Subcutaneous adipose tissue (tissue), 4 donors: ENCODE results near the gene KRT12. TPM values are rescaled to one million over a fixed set of nuclear protein-coding genes. Genes with fewer than 3 reads are reported as not detected.

Source experiments
- total RNA-seq, 4 donors: library from RNA; depleted of rRNA; stranded (reverse); fragments of >200 nt; gene quantifications; one replicate each; pipeline ENCODE4 v1.1.0, GENCODE V29; 2016
- TF ChIP-seq, protein P1 (sequence below): fragments of 450-650 bp; IDR thresholded peaks from one replicate; pipeline ENCODE4 v1.5.1; 2016; ENCODE audit warnings: low read depth, mild to moderate bottlenecking, control low read depth, antibody characterized with exemption, moderate library complexity

KRT12 gene
- total RNA-seq, 4 donors from 2014 or later: 1.2 TPM; not detected in 3

DNA sequence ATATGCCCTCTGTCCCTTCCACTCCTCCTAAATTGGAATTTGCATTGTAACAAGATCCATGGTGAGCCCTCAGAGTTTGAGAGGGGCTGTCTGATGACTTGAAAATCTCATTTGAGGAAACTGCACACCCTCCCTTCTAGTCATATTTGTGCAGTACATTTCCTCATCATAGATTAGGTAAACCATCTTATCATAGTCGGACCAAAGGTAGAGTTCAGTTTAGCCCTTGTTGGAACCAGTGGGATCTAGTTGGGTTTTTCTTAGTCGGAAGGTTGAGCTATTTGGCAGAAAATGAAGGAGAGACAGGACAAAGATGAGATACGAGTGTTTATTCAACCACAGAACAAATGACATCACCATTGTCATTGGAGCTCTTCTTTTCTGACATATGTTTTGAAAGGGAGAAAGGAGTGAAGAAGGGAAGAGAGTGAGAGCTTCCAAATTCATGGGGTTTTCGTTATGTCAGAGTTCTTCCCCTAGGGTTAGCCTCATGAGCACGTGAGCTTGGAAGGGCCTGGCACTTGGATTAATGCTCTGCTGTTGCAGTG, 33.9 kb upstream of the KRT12 start:
- TF ChIP-seq, protein P1, sequence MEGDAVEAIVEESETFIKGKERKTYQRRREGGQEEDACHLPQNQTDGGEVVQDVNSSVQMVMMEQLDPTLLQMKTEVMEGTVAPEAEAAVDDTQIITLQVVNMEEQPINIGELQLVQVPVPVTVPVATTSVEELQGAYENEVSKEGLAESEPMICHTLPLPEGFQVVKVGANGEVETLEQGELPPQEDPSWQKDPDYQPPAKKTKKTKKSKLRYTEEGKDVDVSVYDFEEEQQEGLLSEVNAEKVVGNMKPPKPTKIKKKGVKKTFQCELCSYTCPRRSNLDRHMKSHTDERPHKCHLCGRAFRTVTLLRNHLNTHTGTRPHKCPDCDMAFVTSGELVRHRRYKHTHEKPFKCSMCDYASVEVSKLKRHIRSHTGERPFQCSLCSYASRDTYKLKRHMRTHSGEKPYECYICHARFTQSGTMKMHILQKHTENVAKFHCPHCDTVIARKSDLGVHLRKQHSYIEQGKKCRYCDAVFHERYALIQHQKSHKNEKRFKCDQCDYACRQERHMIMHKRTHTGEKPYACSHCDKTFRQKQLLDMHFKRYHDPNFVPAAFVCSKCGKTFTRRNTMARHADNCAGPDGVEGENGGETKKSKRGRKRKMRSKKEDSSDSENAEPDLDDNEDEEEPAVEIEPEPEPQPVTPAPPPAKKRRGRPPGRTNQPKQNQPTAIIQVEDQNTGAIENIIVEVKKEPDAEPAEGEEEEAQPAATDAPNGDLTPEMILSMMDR: no peak

DNA sequence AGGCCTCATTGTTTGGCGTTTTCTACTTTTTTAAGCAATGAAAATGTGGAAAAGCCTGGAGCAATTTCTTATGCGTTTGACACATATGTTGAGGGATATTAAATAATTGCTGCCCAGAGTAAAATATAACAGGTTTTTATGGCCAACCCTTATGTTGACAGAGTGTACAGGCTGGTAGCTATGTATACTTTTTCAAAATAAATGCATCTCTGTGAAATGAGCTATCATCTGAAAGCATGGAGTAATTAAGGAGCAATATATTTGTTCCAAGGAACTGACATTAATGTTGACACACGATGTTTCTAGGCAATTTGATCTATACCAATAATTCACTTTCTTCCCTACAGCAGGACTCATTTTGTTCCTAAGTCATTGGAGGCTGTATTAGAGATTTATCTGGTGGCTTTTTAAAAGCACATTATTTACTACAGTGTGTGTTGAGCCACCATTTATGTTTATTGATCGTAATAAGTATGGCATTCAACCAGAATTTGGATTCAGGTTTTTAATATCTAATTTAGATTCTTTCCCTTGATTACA, 30.0 kb upstream of the KRT12 start:
- TF ChIP-seq, protein P1: no peak

DNA sequence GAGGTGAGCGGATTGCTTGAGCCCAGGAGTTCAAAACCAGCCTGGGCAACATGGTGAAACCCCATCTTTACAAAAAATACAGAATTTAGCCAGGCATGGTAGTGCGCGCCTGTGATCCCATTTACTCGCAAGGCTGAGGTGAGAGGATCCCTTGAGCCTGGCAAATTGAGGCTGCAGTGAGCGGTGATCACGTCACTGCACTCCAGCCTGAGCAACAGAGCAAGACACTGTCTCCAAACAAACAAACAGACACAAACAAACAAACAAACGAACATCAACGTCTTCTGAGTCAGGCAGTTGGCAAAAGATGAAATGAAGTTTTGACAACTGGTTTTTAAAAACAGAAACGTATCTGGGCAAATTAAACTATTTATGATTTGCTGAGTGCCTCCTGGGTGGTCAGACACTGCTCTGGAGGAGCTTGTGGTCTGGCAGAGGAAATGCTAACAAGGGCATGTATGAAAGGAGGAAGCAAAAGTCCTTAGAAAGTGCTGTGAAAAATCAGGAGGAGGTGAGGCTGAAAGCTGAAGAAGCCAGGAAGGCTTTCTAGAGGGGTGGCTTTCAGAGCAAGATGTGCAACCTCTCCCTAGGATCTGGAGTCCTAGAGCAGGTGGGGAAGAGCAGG, 28.2 kb upstream of the KRT12 start:
- TF ChIP-seq, protein P1: no peak

DNA sequence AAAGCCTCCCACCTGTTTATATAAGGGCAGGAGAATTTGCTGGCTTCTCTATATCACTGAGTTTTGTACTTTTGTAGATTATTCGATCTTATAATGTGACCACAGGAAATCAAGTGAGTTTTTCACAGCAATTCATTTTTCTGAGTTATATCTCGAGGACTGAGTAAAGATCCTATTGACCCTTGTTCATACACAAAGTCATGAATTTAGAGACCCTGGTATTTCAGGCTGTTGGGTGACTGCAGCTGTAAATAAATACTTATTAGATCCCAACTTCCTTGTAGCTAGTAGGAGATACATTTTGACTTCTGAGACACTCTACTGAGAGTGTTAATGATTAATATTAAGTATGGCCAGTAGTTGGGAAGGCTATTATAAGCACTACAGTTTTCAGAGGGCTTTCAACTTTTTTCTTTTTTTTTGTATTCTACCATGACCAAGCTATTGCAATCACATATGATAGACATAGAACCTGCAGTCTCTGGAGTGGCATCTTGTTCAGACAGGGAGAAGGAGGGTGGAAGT, 21.2 kb upstream of the KRT12 start:
- TF ChIP-seq, protein P1: no peak

DNA sequence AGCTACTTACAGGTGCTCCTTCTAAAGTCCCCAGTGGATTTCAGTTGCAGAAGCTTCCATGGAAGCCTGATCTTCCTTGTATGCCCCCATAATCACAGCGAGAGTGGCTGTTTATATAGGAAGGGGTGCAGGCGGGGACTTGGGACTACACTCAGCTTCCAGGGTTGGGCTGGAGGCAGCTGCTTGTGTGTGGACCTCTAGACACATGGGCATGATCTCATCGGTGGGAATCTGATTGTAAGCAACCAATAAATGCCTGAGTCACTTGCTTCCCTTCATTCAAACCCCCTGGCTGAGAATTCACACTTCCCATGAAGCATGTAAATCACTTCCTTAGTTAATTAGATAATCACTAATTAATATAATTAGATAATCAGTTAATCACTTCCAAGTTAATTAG, 19.1 kb upstream of the KRT12 start:
- TF ChIP-seq, protein P1: no peak

DNA sequence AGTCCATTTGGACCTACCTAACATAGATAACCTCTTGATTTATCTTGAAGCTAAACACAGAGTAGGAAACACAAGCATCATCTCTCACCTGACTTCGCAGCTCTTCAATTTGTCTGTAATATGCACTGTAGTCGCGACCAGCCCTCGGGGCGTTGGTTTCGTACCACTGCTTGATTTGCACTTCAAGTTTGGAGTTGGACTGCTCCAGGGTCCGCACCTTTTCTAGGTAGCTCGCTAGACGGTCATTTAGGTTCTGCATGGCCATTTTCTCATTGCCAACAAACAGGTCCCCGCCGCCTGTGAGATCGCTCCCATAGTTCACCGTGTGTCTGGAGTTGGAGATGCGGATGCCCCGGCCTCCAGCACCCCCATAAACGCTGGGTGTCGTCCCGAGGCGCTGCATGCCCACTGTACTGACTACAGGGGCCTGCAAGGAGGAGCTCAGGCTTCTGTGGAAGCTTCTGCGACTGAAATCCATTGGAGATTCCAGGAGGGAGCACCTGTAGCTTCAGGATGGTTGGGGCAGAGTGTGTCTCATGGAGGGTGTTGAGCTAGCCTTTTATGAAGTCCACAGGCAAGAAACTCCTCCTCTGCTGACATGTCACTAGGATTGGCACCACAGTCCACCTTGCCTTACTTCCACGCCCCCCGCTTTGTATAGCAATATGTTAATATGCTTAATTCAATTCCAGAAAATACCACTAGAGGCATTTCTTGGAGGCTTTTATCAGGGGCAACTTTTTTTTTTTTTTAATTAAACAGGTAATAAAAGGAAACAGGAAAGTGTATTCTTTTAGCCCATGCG, 17.9 kb upstream of the KRT12 start, which contains the start of gene KRT20:
KRT20 (minus strand) TSS at position 535 of the 805 bp plus-strand sequence; CDS start at position 478, 57 bp downstream.
- TF ChIP-seq, protein P1: no peak
